ENCODE data around the gene DDI2.
A peak's percentile ranks its signal among the peaks of the same experiment; 100 is the strongest.

DDI2 gene

GRCh38 chr1:15684042-15684461 is 66.8 kb downstream of the DDI2 start, which contains the start of gene PLEKHM2:
TSS of gene PLEKHM2 (plus strand) at chr1:15684320. CDS start at chr1:15684559, 239 bp downstream.
- peak within 1 kb of the TSS; percentile 83 for H3K4me3 ChIP-seq (ENCODE audit: low read depth, low read length)
- no peak for TF ChIP-seq CTCF (conservative IDR thresholded peaks at IDR 0.05; ENCODE audit: low read depth, low read length)
- peak; percentile 45 for DNase-seq (ENCODE audit: low read depth)

GRCh38 chr1:15684468-15685291 is 67.4 kb downstream of the DDI2 start:
- no peak for DNase-seq (ENCODE audit: low read depth)
- no peak for TF ChIP-seq CTCF (conservative IDR thresholded peaks at IDR 0.05; ENCODE audit: low read depth, low read length)
- peak overlapping the region; percentile 83 for H3K4me3 ChIP-seq (ENCODE audit: low read depth, low read length)

- H3K4me3 ChIP-seq (ENCODE audit: low read depth, low read length): peak overlapping the region; percentile 0
- DNase-seq (ENCODE audit: low read depth): no peak
- no peak for TF ChIP-seq CTCF (conservative IDR thresholded peaks at IDR 0.05; ENCODE audit: low read depth, low read length)
These were observed 68.6 kb downstream of the DDI2 start for GRCh38 chr1:15685820-15686219.

- DNase-seq (ENCODE audit: low read depth): no peak
- no peak overlapping the region for H3K4me3 ChIP-seq (ENCODE audit: low read depth, low read length)
- no peak for TF ChIP-seq CTCF (conservative IDR thresholded peaks at IDR 0.05; ENCODE audit: low read depth, low read length)
These were observed 70.2 kb downstream of the DDI2 start for GRCh38 chr1:15687446-15687845.

GRCh38 chr1:15690317-15690716 is 73.1 kb downstream of the DDI2 start:
- no peak for TF ChIP-seq CTCF (conservative IDR thresholded peaks at IDR 0.05; ENCODE audit: low read depth, low read length)
- no peak for DNase-seq (ENCODE audit: low read depth)
- H3K4me3 ChIP-seq (ENCODE audit: low read depth, low read length): no peak overlapping the region

GRCh38 chr1:15691434-15692032 is 74.3 kb downstream of the DDI2 start:
- DNase-seq (ENCODE audit: low read depth): no peak
- TF ChIP-seq CTCF (conservative IDR thresholded peaks at IDR 0.05; ENCODE audit: low read depth, low read length): no peak
- no peak overlapping the region for H3K4me3 ChIP-seq (ENCODE audit: low read depth, low read length)

Data from choroid plexus epithelial cell (primary cell).